HT-29 (cell line): ENCODE data around the gene PRSS1. TPM values are rescaled to one million over a fixed set of nuclear protein-coding genes. Genes with fewer than 3 reads are reported as not detected.
"Not testable (repeated sequence)": the region's sequence is repeated elsewhere in the genome, so short reads cannot be mapped to it uniquely, and the experiment has no call there.

Source experiments
- DNase-seq: peaks from one replicate; pipeline ENCODE4 v3.0.0-alpha.2; 2015; ENCODE audit warnings: low spot score
- total RNA-seq: library from RNA; depleted of rRNA; stranded (reverse); fragments of >200 nt; shearing (Covaris generic); gene quantifications from 2 replicates; pipeline ENCODE4 v1.2.3, GENCODE V29; 2014

PRSS1 gene
- total RNA-seq, 1 experiment from 2014 or later, result 3.2 TPM

- no peak for DNase-seq
Observed at GRCh38 chr7:142773230-142773629, 24.0 kb downstream of the PRSS1 start.

GRCh38 chr7:142773937-142774744, 24.9 kb downstream of the PRSS1 start:
- DNase-seq, result no peak

GRCh38 chr7:142774826-142775225, 25.6 kb downstream of the PRSS1 start:
- no peak for DNase-seq

DNA sequence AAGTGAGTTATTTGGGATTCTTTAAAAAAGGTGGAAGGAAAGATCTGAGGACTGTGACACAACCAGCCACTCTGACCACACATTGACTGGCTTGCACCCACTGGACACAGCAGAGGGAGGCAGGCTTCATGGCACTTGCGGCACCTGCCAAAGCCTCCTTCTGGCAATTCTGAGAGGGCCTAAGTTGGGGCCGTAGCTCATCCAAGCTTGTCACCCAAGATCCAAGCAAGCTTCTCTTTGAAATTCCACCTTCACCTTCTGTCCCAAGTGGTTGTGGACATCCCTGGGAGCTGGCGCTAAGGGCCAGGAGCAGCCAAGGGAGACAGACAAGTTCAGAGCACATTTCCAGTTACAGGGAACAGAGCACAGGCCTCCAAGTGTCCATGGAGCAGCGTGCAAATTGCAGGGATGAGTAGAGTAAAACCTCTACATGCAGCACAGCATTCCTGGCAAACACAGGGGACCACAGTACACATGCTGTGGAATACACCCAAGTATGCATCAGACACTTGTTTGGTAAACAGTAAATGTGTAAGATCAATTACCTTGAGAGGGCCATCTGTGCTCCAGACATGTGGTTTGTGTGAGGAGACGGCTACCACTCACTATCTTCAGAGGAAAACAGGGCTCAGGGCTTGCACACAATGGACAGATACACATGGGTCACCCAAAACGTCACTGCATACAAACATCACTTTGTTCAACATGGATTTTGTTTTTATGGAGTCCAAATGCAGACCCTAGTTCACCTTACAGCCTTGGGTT, 26.3 kb downstream of the PRSS1 start:
- DNase-seq, result not testable (repeated sequence)

DNA sequence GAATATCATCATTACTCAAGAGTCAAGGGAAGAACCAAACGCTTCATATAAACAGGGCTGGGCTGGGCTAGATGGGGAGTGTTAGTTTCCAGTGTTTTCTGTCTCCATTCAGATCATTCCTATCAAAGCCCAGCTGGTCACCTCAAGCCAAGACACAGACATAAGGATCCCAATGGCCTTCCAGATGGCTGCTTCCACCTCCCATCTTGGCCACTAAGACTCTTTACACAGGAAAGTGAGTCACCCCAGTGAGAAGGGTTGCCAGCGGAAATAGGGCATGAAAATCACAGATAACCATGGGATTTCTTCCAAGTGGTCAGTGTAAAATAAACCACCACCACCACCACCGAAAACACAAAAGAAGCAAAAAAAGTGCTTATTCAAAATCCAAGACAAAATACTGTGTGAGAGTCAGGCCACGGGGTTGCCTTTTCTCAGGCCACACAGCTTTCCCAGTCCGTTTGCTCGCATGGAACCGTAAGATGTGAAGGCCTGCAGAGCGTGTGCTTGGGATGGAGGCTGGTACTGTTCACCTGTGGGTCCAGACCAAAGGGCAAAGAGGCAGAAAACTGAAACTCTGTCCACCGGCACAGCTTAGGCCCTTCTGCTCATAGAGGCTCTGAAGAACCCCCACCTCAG, 27.1 kb downstream of the PRSS1 start:
- DNase-seq, result no peak

DNA sequence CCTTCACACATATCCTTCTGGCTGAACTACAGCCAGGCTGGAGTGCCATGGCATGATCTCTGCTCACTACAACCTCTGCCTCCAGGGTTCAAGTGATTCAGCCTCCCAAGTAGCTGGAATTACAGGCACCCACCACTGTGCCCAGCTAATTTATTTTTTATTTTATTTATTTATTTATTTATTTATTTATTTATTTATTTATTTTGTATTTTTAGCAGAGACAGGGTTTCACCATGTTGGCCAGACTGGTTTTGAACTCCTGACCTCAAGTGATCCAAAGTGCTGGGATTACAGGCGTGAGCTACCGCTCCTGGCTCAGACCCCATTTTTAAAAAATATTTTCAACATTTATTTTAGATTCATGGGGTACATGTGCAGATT, 27.6 kb downstream of the PRSS1 start:
- not testable (repeated sequence) for DNase-seq

DNA sequence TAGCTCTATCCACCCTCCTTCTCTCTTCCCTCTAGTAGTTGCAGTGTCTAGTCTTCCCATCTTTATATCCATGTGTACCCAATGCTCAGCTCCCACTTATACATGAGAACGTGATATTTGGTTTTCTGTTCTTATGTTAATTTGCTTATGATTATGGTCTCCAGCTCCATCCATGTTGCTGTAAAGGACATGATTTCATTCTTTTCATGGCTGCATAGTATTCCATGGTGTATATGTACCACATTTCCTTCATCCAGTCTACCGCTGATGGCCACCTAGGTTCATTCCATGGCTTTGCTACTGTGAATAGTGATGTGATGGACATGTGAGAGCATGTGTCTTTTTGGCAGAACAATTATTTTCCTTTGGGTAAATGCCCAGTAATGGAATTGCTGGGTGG, 28.0 kb downstream of the PRSS1 start:
- no peak for DNase-seq

DNA sequence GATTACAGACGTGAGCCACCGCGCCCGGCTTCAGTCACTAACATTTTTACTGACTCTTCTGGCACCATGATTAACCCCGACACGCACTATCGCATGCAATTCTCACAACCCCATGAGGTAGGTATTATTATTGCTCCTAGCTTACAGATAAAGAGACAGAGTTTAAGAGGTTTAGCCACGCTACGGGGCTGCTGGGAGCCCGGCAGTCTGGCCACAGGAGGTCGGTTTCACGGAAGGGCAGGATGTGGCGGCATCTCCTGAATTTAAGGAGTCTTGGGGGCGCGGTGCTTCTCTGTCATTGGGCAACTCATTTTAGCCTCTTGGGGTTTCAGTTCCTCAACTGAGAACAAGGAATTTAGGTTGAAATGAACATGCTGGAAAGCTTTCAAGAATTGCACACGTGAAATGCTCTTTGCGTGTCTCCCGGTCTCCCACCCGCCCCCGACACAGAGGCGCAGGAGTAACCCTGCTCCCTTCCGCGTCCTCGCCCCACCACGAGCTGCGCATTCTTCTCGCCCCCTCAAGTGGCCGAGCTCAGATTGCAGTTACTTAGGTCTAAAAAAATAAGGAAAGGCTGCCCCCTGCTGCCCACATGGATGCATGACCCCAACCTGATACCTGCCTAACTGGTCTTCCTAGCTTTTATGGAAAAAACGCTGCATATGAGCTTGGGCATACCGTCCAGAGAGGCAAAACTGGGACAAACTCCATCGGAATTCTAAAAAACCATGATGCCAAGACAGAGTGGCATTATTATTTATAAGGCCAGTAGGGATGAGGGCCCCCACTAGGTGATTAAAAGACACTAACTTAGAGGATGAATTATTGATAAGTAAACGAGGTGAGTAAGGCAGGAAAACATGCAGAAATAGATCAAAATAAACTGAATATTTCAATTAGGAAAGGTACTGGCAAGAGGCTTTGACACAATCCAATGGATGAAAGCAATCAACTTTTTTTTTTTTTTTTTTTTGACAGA, 33.9 kb downstream of the PRSS1 start:
- DNase-seq, result peak; percentile 96

- DNase-seq, result no peak
Observed at GRCh38 chr7:142784096-142784495, 34.8 kb downstream of the PRSS1 start.

- DNase-seq, result no peak
Observed at GRCh38 chr7:142784716-142785115, 35.4 kb downstream of the PRSS1 start.

- DNase-seq, result no peak
Observed at GRCh38 chr7:142785841-142786250, 36.6 kb downstream of the PRSS1 start.

- no peak for DNase-seq
Observed at GRCh38 chr7:142787034-142787768, 37.9 kb downstream of the PRSS1 start.

DNA sequence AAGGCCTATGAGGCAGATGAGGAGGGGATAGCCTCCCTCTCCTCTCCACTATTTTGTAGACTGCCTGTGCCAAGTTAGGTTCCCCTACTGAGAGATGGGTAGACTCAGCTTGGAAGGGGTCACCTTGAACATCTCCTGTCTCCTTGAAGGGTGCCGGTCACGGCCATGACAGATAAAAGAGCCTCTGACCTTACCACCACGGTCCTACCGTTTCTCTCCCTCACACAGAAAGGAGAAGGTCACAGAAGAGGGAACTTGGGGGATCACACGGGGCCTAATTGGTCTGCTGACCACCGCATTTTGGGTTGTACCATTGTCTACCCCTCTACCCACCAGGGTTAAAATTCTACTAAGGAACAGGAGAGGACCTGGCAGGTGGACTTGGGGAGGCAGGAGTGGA, 38.5 kb downstream of the PRSS1 start:
- DNase-seq, result no peak

- DNase-seq, result no peak
Observed at GRCh38 chr7:142788303-142789289, 39.3 kb downstream of the PRSS1 start.

DNA sequence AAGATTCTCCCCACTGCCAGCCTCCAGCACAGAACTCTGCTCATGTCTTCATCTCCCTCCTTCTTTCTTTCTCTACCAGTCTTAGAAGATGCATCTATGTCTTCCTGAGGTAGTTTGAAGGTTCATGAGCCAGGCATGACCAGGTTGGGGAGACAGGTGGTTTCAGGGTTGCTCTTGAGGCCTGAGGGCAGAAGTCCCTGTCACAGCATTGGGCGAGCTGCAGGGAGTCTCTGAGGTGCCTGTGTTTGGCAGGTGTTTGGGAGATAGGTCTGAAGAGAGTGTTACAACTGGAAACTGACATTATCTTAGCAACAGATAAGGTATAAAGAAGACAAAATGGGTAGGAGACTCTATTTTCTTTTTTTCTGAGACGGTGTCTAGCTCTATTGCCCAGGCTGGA, 40.2 kb downstream of the PRSS1 start:
- no peak for DNase-seq

- no peak for DNase-seq
Observed at GRCh38 chr7:142790056-142790455, 40.8 kb downstream of the PRSS1 start.

- DNase-seq, result no peak
Observed at GRCh38 chr7:142790555-142790954, 41.3 kb downstream of the PRSS1 start.

- DNase-seq, result no peak
Observed at GRCh38 chr7:142791502-142791901, 42.2 kb downstream of the PRSS1 start.

DNA sequence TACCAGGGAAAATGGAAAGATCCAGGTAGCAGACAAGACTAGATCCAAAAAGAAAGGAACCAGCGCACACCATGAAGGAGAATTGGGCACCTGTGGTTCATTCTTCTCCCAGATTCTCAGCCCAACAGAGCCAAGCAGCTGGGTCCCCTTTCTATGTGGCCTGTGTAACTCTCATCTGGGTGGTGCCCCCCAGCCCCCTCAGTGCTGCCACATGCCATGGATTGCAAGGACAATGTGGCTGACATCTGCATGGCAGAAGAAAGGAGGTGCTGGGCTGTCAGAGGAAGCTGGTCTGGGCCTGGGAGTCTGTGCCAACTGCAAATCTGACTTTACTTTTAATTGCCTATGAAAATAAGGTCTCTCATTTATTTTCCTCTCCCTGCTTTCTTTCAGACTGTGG, 42.9 kb downstream of the PRSS1 start:
- no peak for DNase-seq
